DND-41 (cell line): ENCODE data around the gene CHRM5.

ENCODE experiments used
- ATAC-seq: fragments of 200-7000 bp; cut with Tn5 transposase; 3 replicates; pipeline ENCODE4 v1.9.1; 2021; ENCODE audit warnings: low read depth; ENCODE audit not compliant: insufficient read depth
- DNase-seq: peaks from one replicate; pipeline ENCODE4 v3.0.0-alpha.2; 2020
- H2AFZ ChIP-seq: 2 replicates; pipeline ENCODE4 v1.6.0; 2012; ENCODE audit warnings: low read depth, low read length
- H3K27ac ChIP-seq: 2 replicates; pipeline ENCODE4 v1.5.1; 2012; ENCODE audit warnings: low read length, inconsistent platforms
- H3K27me3 ChIP-seq: fragments of 200-600 bp; sonication (generic); 2 replicates; pipeline ENCODE4 v1.6.0; 2012; ENCODE audit warnings: low read length, mild to moderate bottlenecking, inconsistent platforms; ENCODE audit not compliant: insufficient read depth, poor library complexity
- H3K36me3 ChIP-seq: 2 replicates; pipeline ENCODE4 v1.5.1; 2012; ENCODE audit warnings: low read length, inconsistent platforms; ENCODE audit not compliant: insufficient read depth
- H3K4me1 ChIP-seq: 2 replicates; pipeline ENCODE4 v1.5.1; 2012; ENCODE audit warnings: mild to moderate bottlenecking, low read length; ENCODE audit not compliant: insufficient read depth
- H3K4me2 ChIP-seq: 2 replicates; pipeline ENCODE4 v1.6.0; 2012; ENCODE audit warnings: mild to moderate bottlenecking, moderate library complexity, low read length, inconsistent platforms; ENCODE audit not compliant: insufficient read depth
- H3K4me3 ChIP-seq, 2 experiments: fragments of 200-600 bp in 1 of 2; shearing (Covaris generic) in 1 of 2; 2 replicates each; pipeline ENCODE4 v1.5.1; 2012 to 2016; ENCODE audit warnings: inconsistent platforms in 2 of 2, low read length in 2 of 2, mild to moderate bottlenecking in 2 of 2, low read depth in 1 of 2, moderate library complexity in 1 of 2
- H3K79me2 ChIP-seq: 2 replicates; pipeline ENCODE4 v1.6.0; 2012; ENCODE audit warnings: low read length, inconsistent platforms; ENCODE audit not compliant: insufficient read depth
- H3K9ac ChIP-seq: 2 replicates; pipeline ENCODE4 v1.6.0; 2012; ENCODE audit warnings: low read depth, mild to moderate bottlenecking, inconsistent platforms, low read length, moderate library complexity
- H3K9me3 ChIP-seq: 2 replicates; pipeline ENCODE4 v1.5.1; 2012; ENCODE audit warnings: low read length, moderate library complexity, mild to moderate bottlenecking, inconsistent platforms; ENCODE audit not compliant: insufficient read depth, severe bottlenecking
- H4K20me1 ChIP-seq: 2 replicates; pipeline ENCODE4 v1.6.0; 2012; ENCODE audit warnings: low read length; ENCODE audit not compliant: insufficient read depth
- CTCF ChIP-seq: IDR thresholded peaks from 2 replicates; pipeline ENCODE4 v1.5.1; 2012; ENCODE audit warnings: borderline replicate concordance, low read length, moderate library complexity, mild to moderate bottlenecking; ENCODE audit not compliant: poor library complexity, severe bottlenecking; ENCODE audit errors: extremely low read depth
- EZH2 ChIP-seq: IDR thresholded peaks from 3 replicates; pipeline ENCODE4 v1.6.1; 2012; ENCODE audit warnings: borderline replicate concordance, low read depth, mild to moderate bottlenecking, moderate library complexity, low read length, inconsistent platforms; ENCODE audit not compliant: severe bottlenecking

Gene CHRM5

GRCh38 chr15:34059946-34060345 is 91.6 kb downstream of the CHRM5 start:
- no peaks in the 10 kb centered on the region for H4K20me1 ChIP-seq
- H3K4me2 ChIP-seq = no peak overlapping the region
- no peak overlapping the region for H3K9ac ChIP-seq
- no peak for ATAC-seq
- DNase-seq = no peak
- H3K27ac ChIP-seq = no peak overlapping the region
- H3K27me3 ChIP-seq = no peaks in the 10 kb centered on the region
- no peaks in the 10 kb centered on the region for H3K9me3 ChIP-seq
- H2AFZ ChIP-seq = no peak overlapping the region
- no peak overlapping the region for H3K4me3 ChIP-seq
- H3K36me3 ChIP-seq = no peaks in the 10 kb centered on the region
- H3K79me2 ChIP-seq = no peaks in the 10 kb centered on the region
- H3K4me1 ChIP-seq = no peaks in the 10 kb centered on the region
- no peak for TF ChIP-seq EZH2
- TF ChIP-seq CTCF = no peak

GRCh38 chr15:34064438-34064837 is 96.1 kb downstream of the CHRM5 start:
- TF ChIP-seq CTCF (no peak), EZH2 (no peak)
- Histone ChIP-seq H2AFZ (no peak overlapping the region), H4K20me1 (no peaks in the 10 kb centered on the region), H3K9me3 (no peaks in the 10 kb centered on the region), H3K36me3 (no peaks in the 10 kb centered on the region), H3K27me3 (no peaks in the 10 kb centered on the region), H3K9ac (no peak overlapping the region), H3K27ac (no peak overlapping the region), H3K79me2 (no peaks in the 10 kb centered on the region), H3K4me2 (no peak overlapping the region), H3K4me1 (no peaks in the 10 kb centered on the region), H3K4me3 (no peak overlapping the region)
- DNase-seq (no peak), ATAC-seq (no peak)

- ATAC-seq = no peak
- DNase-seq = no peak
- Histone ChIP-seq H3K36me3 (no peaks in the 10 kb centered on the region), H3K9me3 (no peaks in the 10 kb centered on the region), H3K4me1 (no peaks in the 10 kb centered on the region), H3K27me3 (no peaks in the 10 kb centered on the region), H3K79me2 (no peaks in the 10 kb centered on the region), H4K20me1 (no peaks in the 10 kb centered on the region), H3K9ac (no peak overlapping the region), H3K4me3 (no peak overlapping the region), H3K27ac (no peak overlapping the region), H2AFZ (no peak overlapping the region), H3K4me2 (no peak overlapping the region)
- TF ChIP-seq CTCF = no peak
- no peak for TF ChIP-seq EZH2
These were observed 97.0 kb downstream of the CHRM5 start for GRCh38 chr15:34065261-34065660.

GRCh38 chr15:34065941-34066340 is 97.6 kb downstream of the CHRM5 start:
- Histone ChIP-seq H3K4me1 (no peaks in the 10 kb centered on the region), H3K9me3 (no peaks in the 10 kb centered on the region), H3K4me2 (no peak overlapping the region), H4K20me1 (no peaks in the 10 kb centered on the region), H3K27me3 (no peaks in the 10 kb centered on the region), H3K36me3 (no peaks in the 10 kb centered on the region), H3K79me2 (no peaks in the 10 kb centered on the region), H3K27ac (no peak overlapping the region), H2AFZ (no peak overlapping the region), H3K4me3 (no peak overlapping the region), H3K9ac (no peak overlapping the region)
- no peak for ATAC-seq
- no peak for DNase-seq
- no peak for TF ChIP-seq EZH2
- TF ChIP-seq CTCF = no peak
